CD4-positive, alpha-beta T cell treated with Interferon alpha-2 for 1 hour (primary cell): ENCODE data around the gene NRP1.

ENCODE experiments used
- DNase-seq, 2 donors: peaks; one replicate each; pipeline ENCODE4 v3.0.0-alpha.2; 2020 to 2022

NRP1 gene

DNA sequence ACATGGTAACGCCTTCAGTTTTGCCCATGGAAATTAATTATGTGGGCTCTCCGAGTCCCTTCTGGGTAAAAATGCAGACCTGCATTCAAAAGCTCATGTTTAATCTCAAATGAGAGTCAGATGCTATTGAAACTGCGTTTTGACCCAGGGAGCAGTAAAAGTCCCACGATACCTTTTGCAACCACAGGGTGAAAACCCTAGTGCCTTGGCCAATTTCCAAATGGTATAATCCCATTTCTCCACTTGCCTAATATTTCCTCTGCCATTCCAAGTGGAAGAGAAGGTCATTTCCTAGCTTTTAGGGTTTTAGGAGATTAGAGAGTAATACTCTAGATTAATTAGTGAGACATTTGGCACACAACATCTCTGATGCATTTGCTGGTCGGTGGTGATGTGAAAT lies 132.5 kb downstream of the NRP1 start:
- no peak for DNase-seq

DNA sequence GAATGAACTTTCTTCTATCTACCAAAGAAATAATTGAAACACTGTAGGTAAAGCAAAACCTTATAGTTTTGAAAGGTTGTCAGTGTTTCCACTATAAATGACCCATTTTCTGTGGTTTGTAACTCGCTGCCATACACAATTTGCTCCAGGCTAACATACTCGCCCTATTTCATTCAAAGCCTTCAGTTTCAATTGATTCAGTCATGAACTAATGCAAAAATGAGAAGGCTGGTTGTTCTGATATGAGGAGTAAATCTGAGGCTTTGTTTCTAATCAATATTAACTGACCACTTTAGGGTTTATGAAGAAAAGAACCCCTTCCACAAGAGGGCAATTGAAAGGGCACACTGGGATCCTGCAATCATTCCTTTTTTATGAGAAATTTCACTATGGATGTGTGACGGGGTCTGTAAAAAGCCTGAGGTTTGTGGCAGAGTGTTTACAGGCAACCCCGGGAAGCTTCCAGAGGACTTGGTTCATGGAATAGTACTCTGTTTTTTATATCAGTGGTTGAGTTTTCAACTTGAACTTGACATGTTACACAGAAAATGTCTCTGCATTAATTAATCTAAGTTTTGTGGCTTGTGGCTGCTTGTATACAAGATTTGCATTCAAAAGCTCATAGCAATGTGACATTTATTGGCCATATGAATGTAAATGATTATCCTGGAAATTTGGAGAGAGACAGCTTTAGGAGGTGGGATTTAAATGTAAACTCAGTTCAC lies 133.2 kb downstream of the NRP1 start:
- no peak for DNase-seq

DNA sequence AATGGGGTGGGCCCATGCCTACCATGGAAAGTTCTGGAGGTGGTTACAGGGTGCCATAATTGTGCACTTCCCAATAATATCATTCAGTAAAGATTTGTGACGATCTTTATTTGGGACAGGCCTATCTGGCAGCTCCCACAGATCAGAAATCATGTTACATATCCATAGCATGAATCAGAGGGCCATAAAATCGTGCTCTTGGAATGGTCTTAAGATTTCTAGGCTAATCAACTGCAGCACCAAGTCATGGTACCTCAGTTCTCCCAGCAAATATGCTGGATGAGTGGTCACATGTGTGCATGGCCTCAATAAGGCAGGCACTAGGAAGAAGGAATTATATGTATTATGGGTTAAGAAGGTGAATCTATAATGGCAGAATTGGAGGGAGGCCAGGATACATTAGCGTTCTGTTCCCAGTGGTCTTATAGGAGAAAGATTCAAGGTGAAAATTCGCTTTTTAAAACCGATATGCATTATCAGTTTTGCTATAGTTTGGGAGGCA lies 134.7 kb downstream of the NRP1 start:
- no peak for DNase-seq

DNA sequence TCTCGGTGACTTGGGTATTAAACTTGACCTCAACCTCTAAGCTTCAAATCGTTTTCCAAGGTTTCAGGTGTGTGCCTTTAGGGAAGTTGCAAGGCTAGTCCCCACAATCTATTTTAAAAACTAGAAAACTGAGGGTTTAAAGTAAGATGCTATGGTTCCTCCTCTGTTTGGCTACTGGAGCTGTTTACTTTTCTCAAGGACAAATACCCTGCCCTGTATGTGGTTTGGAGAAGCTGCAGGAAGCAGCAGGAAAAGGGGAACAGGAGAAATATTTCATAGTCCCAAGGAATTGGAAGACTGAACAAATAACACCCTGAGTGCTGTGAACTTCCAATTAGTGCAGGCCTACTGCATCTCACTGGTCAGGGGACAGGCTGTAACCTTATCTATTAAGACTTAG lies 135.9 kb downstream of the NRP1 start:
- DNase-seq = no peak

DNA sequence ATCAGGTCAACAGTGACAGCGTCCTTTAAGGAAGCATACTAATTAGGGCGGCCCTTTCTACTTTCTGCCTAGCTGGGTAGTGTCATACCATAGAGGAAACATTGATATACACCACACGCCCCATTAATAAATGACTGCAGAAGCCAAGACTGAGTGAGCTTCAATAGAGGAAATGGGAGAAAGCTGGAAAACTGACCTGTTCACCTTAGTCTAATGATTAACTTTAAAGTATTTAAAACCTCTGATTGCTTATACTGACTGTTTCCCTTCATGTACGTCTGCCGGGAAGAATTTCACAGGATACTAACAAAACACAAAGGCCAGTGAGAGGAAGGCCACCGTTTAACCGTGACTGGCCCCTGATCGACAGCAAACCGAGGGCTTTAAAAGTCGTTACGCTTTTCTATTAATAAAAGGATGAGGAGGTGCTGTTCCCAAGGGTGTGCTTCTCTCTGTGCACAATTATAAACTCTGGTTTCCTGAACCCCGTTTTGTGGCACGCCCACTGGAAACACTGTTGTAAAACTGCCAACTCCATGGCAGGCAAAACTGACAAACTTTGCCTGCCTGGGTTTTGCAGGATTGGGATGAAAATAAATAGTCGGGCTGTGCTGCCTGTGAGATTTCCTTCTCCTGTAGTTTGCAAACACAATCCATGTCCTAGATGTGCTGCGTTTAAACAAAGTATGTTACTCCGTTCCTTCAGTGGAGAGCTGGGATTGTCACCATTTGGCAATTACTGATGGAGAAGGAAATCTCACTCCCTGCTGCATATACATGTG lies 137.6 kb downstream of the NRP1 start:
- no peak for DNase-seq

DNA sequence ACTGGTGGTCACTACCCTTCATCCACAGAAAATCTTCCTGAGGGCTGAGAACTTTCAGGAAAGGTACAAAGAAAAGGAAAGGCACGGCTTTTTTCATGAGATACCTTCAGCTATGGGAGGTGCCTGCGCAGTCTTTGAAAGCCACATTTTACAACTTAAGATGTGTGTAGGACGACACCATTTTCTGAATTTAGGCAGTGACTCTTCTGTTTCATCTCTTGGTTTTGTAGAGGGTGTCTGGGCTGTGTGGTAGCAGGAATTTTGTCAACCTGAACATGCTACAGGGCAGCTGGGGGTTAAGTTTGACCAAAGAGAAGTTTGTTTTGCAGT lies 138.1 kb downstream of the NRP1 start:
- no peak for DNase-seq

DNA sequence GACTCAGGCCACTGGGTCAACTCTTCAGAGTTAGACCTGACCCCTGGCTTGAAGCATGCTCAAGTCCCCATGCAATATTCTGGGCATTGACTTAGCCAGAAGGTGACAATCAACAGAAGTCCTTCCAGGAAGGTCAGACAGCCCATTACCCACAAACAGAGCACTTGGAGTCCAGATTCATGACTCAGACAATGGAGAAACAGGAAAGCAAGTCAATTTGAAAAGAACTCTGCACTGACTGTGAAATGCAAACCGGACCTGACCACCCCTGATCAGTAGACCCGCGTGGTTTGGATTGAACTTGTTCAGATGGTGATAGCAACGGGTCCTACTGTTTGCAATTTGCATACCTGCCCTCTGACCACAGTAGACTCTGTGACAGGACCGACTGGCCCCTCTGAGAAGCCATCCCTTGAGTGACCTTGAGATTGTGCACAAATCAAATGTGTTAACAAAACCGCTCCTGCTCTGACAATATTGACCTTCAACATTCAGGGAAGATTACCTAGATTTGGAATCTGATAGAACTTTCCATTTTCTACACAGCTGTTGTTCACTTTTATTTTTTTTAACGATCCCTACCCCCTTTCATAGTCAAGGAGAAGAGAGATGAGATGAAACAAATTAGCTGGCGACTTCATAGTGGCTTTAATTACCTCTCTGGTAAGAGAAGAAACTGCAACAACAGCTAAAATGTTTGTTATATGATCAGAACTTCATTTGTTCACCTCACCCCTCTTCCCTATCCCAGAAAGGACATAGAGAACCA lies 138.7 kb downstream of the NRP1 start:
- DNase-seq = no peak

DNA sequence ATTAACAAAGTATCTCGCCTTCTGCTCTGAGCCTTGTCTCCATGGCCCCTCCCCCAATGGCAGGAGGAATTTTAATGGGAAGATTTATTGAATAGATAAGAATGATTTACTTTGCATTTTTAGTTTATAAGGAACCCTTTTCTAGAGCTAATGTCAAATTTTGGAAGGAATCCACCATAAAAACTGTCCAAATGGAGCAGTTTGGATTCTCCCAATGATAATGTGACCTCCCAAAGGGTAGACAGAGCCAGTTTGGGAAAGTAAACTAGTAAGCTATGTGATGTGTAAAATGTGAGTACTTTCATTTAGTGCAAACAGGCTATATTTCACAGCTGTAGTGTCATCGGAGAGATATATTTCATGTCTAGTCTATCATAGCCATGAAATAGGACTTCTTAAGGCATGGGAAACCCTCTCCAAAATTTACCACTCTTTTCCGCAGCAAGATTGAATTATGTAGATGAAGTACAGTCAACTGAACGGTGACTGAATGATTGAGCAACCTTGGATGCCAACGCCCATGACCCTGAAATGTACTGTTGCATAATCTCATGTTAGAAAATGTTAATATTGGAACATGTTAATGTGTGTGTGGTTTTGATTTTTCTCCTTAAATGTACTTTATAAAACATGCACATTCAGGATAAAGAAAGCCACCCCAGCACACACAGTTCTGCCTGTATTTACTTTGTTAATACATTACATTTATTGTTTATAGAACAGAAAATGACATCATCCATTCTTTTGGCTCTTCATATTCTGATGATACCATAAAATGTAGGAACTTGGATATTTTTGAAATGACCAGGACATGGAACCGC lies 140.6 kb downstream of the NRP1 start:
- no peak for DNase-seq

DNA sequence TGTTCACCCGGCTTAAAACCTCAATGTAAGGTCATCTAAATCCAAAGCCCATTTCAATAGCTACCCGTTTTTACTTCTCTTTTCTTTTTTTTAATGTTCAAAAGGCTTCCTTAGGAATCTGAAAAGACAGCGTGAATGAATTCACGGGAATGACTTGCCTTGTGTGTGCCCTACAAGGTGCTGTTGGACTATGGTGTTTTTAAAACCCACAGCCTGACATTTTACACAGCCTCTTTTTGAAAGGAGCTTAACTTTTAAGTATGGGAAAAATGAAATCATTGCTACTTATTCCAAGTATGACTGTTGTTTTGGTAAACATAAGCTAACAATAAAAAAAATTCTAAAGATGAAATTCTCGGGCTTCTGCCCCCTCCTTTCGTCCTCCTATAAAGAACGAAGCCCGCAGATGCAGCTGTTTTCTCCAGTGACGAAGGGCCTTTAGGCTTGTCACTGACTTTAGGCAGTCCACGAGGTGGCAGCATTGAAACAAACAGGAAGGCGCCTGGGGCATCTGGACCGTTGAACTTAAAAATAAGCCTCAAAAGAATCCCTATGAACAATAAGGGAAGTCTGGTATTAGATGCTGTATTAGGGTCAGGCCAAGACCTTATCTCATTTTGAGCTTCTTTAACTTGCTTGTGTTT lies 141.3 kb downstream of the NRP1 start:
- DNase-seq = peak; percentile 62 to 76

DNA sequence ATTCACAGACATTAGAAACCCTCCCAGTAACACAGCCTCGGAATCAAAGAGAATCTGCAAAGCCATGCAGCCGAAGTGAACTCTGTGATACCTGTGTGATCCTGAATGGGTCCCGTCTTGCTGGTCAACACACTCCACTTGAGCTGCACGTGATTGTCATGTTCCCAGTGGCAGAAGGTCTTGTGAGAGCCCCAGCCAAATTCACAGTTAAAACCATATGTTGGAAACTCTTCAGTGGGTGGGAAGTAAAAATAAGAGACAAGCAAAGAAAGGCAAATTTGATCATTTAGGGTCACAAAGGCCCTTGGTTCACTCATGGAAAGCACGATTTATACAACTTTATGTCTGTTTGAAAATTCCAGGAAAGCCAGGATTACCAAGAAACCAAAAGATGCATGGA lies 142.3 kb downstream of the NRP1 start:
- DNase-seq = no peak

DNA sequence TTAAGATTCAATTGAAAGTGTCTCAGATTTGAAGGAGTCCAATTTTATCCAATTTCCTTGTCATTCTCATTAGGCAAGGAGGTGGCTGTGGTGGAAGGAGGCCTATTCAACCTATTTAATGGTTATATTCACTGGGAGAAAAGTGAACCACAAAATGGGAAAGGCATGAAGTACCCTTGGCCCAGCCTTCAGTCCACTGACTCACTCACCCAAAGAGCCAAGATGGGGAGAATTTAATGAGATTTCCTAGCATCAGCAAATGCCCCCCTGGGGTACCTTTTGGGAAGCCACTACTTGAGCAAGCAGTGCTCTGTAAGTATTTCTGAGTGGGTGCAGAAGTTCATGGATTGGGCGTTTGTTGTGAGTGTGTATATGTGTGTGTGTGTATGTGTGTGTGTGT lies 144.1 kb downstream of the NRP1 start:
- DNase-seq = no peak

DNA sequence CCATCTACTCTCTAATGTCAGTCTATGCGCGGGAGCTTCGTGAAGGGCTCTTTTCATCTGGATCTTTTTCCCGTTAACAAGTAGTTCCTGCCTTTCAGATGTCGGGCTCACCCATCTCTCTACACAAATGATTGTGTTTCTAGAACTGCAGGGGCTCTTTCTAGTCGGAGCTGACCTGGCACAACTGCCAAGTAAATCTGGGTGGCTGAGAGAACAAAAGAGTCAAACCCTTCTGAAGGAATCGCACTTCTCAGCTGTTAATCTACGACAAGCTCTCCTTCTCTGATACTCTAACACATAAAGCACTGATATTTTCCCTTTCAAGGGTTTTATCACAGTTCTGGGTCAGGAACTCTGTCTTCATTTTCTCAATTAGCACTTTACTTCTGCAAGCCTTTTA lies 144.7 kb downstream of the NRP1 start:
- DNase-seq = no peak

DNA sequence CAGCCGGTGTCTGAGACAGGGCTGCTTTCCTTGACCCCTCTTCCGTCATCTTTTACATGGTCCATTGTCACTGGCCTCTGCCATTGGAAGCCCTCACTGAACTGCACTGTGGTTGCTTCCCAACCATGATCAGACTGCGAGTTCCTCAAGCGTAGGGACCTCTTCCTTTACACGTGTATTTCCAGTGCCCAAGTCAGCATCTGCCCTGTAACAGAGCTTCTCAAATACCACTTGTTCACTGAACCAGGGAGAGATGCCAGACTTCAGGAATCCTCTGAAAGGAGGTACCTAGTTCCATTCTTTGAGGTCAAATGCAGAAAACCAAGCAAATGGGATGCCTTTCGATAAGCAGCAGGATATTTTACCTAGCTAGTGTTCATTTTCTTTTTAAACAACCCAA lies 145.1 kb downstream of the NRP1 start:
- no peak for DNase-seq

DNA sequence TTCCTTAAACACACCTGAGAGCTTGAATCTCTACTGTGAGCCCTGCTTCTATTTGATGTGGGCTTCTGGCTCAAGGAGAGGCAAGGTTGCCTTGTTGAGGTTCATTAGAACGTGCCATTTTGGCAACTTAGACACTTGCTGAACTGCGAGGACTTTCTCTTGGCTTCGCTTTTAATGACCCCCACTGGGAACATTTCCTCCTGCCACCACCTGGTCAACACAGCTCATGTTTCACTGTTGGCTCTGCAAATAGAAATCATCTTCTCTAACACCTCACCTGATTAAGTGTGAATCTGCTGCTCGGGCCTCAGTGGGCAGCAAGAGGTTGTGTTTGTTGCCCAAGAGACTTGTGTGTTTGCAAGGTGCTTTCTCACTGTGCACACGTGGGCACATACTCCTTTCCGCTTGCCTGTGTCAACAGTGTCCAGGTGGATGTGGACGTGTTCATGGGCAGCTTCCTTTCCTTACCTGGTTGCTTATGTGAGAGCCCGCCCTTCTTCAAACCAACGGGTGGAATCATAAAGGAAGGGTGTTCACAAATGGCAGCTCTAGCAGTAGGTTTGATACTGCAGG lies 147.0 kb downstream of the NRP1 start:
- DNase-seq = no peak

DNA sequence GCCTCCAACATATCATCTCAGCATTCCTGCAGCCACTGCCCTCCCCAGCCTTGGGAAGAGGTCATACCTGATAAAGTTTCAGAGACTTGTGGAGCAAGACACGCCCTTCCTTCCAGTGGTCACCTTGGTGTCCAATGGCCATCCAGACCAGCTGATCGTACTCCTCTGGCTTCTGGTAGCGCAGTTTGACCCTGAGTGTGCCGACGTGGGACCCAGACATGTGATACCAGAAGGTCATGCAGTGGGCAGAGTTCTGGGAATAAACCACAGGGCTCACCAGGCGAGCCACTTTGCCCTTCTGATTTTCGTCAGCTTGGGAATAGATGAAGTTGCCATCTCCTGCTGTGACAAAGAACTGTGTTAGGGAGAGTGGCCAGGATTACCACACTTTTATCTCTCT lies 148.3 kb downstream of the NRP1 start:
- DNase-seq = no peak

DNA sequence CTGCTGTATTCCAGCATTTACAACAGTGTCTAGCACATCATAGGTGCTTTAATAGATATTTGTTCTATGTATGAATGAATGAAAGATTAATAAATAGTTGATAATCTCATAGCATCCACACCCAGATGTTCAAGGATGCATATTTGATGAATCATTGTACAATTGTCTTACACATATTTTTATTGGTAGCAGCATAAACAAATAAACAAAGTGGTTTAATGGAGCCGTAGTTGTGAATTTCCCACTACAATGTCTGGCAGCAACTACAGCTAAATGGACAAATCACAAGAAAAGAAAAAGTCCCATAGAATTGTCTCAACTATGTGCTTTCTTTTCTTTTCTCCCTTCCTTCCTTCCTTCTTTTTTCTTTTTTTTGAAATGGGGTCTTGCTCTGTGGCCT lies 150.8 kb downstream of the NRP1 start:
- no peak for DNase-seq

DNA sequence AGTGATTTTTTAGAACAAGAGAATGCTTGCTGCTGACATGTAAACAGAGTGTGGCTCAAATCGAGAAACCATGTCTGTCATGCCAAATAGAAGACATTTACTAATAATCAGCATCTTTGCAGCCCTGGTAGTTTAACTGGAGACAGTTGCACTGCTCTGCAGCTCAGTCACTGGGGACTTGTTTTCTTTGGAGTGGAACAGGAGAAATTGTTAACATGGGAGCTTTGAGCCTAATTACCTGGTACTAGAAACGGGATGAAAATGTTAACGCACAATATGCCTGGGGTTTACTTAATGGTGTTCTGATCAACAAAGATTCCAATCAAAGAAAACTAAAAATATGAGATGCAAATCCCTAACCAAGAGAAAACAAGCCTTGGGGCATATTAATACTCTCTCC lies 153.5 kb downstream of the NRP1 start:
- no peak for DNase-seq

DNA sequence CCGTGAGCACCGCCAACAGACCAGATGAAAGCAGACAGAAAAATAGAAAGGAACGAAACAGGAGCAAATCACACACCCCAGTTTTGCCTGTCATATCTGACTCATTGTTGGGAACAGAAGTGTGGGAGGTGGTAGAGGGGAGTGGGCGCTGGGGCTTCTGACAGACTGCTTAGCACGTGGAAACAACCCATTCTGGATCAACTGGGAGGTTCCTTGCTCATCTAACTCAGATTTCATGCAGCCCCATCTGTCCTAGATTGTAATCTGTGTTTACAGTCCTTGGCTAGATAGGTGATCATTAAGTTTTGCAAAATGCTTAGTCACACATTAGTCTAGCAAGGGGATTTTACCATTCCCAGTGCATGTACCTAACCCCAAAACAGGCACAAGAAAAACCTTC lies 154.1 kb downstream of the NRP1 start:
- no peak for DNase-seq

DNA sequence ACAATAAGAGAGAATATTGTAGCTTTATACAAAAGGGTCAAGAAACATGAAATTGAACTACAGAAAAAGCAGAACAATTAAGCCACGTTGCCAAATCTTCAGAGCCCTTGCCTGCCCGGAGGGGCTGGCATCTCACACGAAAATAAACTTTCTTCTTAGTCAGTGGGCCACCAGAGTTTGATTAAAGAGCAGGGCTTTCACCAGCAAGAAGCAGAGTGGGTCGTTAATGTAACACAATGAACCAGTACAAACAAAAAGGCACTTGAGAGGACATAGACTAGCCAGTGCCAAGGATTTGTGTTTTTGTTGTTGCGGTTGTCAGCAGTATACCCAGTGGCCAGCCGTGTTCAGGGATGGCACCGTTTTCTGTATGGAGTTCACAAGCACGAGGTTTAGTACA lies 155.4 kb downstream of the NRP1 start:
- DNase-seq = no peak

DNA sequence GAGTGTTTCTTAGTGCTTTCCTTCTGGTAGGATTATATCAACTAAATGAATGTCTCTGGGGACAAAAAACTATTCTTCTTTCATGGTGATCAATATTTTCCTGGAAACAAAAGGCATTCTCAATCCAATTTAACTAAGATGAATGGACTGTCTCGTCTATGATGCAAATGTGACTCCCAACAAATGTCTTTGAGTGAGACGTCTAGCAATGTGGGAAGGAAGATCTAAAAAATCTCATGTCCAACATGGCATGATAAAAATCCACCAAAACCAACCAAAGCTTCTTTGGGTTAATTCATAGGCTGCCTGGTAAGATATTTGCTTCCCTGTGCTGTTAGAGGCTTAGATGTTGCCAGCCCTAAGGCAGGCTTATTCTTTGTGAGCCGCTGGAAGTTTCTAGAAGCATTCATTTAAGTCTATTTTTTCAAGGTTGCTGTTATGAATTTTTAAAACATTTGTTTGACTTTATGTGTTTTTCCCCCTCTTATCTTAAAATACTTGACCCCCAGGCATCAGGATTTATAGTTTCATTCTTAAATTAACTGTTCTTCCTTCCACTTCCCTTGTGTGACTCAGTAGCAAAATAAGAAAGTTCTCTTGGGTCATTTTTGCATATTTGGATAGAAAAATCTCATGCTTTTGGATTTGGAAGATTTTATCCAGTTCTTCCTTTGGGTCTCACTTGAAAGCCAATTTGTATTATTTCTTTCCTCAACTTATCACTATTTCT lies 156.3 kb downstream of the NRP1 start:
- DNase-seq = no peak

DNA sequence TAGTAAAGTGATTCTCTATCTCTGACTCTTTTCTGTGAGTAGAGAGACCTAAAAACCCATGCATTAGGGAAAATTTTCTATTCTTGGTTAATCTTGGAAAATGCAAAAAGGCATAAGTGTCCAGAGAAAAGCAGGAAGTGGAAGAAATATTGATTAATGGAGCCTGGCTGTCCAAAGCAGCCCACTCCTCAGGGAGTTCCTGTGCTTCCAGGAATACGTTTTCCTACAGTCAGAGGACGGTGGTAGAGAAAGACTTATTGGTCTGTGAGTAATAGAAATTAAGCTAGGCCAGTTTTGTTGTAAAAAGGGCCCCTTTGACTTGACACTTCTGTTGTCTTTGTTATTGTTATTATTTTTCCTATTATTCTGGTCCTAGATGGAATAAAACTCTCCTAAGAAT lies 157.8 kb downstream of the NRP1 start:
- DNase-seq = no peak
